ENCODE results near the gene RAB31.

Gene RAB31

GRCh38 chr18:9822587-9823185 is 114.6 kb downstream of the RAB31 start:
- DNase-seq (ENCODE audit: low read depth) = no peak

- no peak for DNase-seq (ENCODE audit: low read depth)
These were observed 115.8 kb downstream of the RAB31 start for GRCh38 chr18:9823805-9824473.

GRCh38 chr18:9824474-9824832 is 116.4 kb downstream of the RAB31 start:
- DNase-seq (ENCODE audit: low read depth) = no peak

GRCh38 chr18:9824952-9825371 is 116.9 kb downstream of the RAB31 start:
- DNase-seq (ENCODE audit: low read depth) = no peak

- DNase-seq (ENCODE audit: low read depth) = no peak
These were observed 117.5 kb downstream of the RAB31 start for GRCh38 chr18:9825571-9826073.

- no peak for DNase-seq (ENCODE audit: low read depth)
These were observed 118.6 kb downstream of the RAB31 start for GRCh38 chr18:9826685-9827084.

GRCh38 chr18:9827211-9827792 is 119.2 kb downstream of the RAB31 start:
- DNase-seq (ENCODE audit: low read depth) = no peak

GRCh38 chr18:9827793-9828505 is 119.8 kb downstream of the RAB31 start:
- DNase-seq (ENCODE audit: low read depth) = no peak

GRCh38 chr18:9828506-9829396 is 120.7 kb downstream of the RAB31 start:
- DNase-seq (ENCODE audit: low read depth) = no peak

GRCh38 chr18:9829397-9829712 is 121.3 kb downstream of the RAB31 start:
- DNase-seq (ENCODE audit: low read depth) = no peak

- DNase-seq (ENCODE audit: low read depth) = no peak
These were observed 123.1 kb downstream of the RAB31 start for GRCh38 chr18:9831036-9831722.

- DNase-seq (ENCODE audit: low read depth) = no peak
These were observed 123.7 kb downstream of the RAB31 start for GRCh38 chr18:9831723-9832199.

- DNase-seq (ENCODE audit: low read depth) = no peak
These were observed 124.8 kb downstream of the RAB31 start for GRCh38 chr18:9832871-9833270.

GRCh38 chr18:9834551-9834950 is 126.5 kb downstream of the RAB31 start:
- no peak for DNase-seq (ENCODE audit: low read depth)

- DNase-seq (ENCODE audit: low read depth) = no peak
These were observed 127.1 kb downstream of the RAB31 start for GRCh38 chr18:9835113-9835755.

- no peak for DNase-seq (ENCODE audit: low read depth)
These were observed 127.7 kb downstream of the RAB31 start for GRCh38 chr18:9835825-9836224.

- DNase-seq (ENCODE audit: low read depth) = no peak
These were observed 130.2 kb downstream of the RAB31 start for GRCh38 chr18:9838144-9838877.

- no peak for DNase-seq (ENCODE audit: low read depth)
These were observed 131.1 kb downstream of the RAB31 start for GRCh38 chr18:9839211-9839610.

- no peak for DNase-seq (ENCODE audit: low read depth)
These were observed 131.8 kb downstream of the RAB31 start for GRCh38 chr18:9839853-9840252.

GRCh38 chr18:9841752-9842151 is 133.7 kb downstream of the RAB31 start:
- DNase-seq (ENCODE audit: low read depth) = no peak

All from stimulated activated CD8-positive, alpha-beta memory T cell treated with anti-CD3 and anti-CD28 coated beads, Interleukin-7, amount 100 ng/mL, for 24 hours (primary cell).